ENCODE results near the gene WDR75.
A peak's percentile ranks its signal among the peaks of the same experiment; 100 is the strongest.

The WDR75 gene

DNA sequence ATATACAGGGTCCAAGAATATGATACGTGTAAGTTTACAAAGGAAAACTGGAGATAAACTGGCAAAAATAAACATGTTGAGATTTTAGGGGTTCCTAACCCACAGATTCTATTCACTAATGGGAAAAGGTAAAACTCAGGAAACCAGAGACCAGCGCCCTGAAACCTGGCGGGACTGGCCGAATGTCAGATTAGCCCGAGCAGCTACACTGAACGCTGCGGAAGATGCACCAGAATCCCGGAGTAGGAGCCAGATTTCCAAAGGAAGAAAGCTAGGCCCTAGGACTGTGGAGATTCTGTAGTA, 679 bp upstream of the WDR75 start:
- TF ChIP-seq, protein P1, sequence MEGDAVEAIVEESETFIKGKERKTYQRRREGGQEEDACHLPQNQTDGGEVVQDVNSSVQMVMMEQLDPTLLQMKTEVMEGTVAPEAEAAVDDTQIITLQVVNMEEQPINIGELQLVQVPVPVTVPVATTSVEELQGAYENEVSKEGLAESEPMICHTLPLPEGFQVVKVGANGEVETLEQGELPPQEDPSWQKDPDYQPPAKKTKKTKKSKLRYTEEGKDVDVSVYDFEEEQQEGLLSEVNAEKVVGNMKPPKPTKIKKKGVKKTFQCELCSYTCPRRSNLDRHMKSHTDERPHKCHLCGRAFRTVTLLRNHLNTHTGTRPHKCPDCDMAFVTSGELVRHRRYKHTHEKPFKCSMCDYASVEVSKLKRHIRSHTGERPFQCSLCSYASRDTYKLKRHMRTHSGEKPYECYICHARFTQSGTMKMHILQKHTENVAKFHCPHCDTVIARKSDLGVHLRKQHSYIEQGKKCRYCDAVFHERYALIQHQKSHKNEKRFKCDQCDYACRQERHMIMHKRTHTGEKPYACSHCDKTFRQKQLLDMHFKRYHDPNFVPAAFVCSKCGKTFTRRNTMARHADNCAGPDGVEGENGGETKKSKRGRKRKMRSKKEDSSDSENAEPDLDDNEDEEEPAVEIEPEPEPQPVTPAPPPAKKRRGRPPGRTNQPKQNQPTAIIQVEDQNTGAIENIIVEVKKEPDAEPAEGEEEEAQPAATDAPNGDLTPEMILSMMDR (conservative IDR thresholded peaks at IDR 0.05; ENCODE audit: low read length), result no peak
- H3K4me3 ChIP-seq (ENCODE audit: low read length), result peak overlapping the region; percentile 86
- DNase-seq (ENCODE audit: low read depth), result no peak

DNA sequence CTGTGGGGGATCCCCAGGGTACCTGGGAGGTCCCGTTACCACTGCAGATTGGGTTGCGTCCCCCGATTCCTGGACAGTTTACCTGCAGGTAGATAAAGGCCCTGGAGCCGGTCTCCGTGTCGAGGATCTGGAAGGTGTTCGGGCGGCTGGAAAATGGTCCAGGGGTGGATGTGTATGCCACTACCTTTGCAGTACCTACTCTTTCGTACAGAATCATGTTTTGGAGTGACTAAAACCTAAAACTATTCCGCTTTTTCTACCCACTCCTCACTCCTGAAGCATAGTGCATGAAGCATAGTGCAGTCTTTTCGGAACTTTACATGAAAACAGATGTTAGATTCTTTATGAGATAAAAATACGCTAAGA, 418 bp downstream of the WDR75 start:
- peak overlapping the region; percentile 86 for H3K4me3 ChIP-seq (ENCODE audit: low read length)
- TF ChIP-seq, protein P1 (conservative IDR thresholded peaks at IDR 0.05; ENCODE audit: low read length), result no peak
- peak; percentile 1 for DNase-seq (ENCODE audit: low read depth)

DNA sequence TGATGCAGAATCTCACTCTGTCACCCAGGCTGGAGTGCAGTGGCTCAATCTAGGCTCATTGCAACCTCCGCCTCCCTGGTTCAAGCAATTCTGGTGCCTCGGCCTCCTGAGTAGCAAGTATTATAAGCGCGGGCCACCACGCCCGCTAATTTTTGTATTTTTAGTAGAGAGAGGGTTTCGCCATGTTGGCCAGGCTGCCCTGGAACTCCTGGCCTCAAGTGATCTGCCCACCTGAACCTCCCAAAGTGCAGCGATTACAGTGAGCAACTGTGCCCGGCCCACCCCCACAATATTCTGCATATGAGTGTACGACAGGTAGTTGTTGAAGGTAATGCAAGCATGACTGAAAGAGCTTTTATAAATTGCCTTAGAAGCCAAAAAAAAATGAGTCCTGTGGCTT, 1.2 kb downstream of the WDR75 start:
- no peak for DNase-seq (ENCODE audit: low read depth)
- TF ChIP-seq, protein P1 (conservative IDR thresholded peaks at IDR 0.05; ENCODE audit: low read length), result no peak
- peak overlapping the region; percentile 86 for H3K4me3 ChIP-seq (ENCODE audit: low read length)

DNA sequence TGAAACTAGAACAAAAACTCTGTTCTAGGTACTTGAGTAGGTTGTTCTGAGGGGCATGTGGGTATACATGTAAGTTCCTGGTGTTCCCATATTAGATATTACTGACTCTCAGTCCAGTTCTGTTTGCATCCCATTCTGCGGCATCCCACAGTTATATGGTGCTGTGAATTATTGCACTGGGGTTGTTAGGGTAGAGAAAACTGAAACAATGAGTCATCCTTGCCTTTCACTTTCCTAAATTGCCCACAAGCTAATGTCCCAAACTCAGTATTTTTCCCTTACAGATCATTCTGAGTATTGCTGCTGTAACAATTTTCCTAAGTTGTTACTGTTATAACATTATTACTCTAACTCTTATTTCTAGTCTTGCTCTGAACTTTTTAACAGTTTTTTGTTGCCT, 3.0 kb downstream of the WDR75 start:
- peak; percentile 10 for DNase-seq (ENCODE audit: low read depth)

DNA sequence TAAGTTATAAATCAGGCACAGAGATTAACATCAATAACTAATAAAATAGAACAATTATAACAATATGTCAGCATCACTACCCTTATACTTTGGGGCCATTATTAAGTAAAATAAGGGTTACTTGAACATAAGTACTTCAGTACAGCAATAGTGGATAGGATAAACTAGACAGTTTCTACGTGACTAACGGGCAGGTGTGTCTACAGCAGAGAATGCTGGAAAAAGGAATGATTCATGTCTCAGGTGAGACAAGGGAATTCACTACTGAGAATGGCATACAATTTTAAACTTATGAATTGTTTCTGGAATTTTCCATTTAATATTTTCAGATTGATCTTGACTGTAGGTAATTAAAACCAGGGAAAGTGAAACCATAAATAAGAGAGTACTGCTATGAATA, 5.5 kb downstream of the WDR75 start:
- TF ChIP-seq, protein P1 (conservative IDR thresholded peaks at IDR 0.05; ENCODE audit: low read length), result no peak
- H3K4me3 ChIP-seq (ENCODE audit: low read length), result no peak overlapping the region
- no peak for DNase-seq (ENCODE audit: low read depth)

More for the DNA sequence above, 3.0 kb downstream of the WDR75 start:
- TF ChIP-seq, protein P1 (conservative IDR thresholded peaks at IDR 0.05; ENCODE audit: low read length), result no peak
- H3K4me3 ChIP-seq (ENCODE audit: low read length), result no peak overlapping the region

DNA sequence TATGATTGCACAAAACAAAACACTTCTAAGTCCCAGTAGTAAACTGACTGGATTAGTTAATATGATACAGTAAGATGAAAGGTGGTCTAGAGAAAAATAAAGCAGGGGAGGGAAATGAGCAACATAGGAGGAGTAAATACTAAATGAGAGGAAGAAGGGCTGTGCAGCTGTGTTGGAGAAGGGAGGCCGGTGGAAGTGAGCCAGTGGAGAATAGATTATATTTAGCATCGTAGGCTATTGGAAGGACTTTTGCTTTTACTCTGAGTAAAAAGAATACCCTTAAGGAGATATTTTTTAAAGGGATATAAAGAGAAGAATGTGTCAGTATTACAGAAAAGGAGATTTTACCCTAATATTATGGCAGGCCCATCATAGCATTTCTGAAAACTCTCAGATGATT, 12.7 kb downstream of the WDR75 start:
- DNase-seq (ENCODE audit: low read depth), result no peak
- no peak overlapping the region for H3K4me3 ChIP-seq (ENCODE audit: low read length)
- TF ChIP-seq, protein P1 (conservative IDR thresholded peaks at IDR 0.05; ENCODE audit: low read length), result no peak

DNA sequence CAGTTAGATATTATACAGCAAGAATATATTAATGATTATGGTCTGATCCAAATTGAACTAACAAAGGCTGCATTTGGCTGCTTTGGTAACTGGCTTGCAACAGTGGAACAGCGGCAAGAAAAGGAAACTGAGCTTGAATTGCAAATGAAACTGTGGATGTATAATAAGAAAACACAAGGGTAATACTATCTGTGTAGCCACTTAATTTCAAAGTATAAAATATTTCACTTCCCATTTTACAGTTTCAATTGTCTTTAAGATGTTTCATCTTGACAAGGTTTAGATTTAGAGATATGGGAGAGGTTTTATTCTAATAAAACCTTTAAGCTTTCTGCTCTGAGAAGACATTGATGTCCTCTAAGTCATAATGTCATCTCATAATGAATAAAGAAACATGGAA, 23.8 kb downstream of the WDR75 start:
- DNase-seq (ENCODE audit: low read depth), result no peak
- no peak overlapping the region for H3K4me3 ChIP-seq (ENCODE audit: low read length)
- TF ChIP-seq, protein P1 (conservative IDR thresholded peaks at IDR 0.05; ENCODE audit: low read length), result no peak

All from AG10803 (cell line).